Measurements from ENCODE around the gene SLC12A8. TPM values are rescaled to one million over a fixed set of nuclear protein-coding genes. Genes with fewer than 3 reads are reported as not detected.

Gene SLC12A8
- total and polyA plus RNA-seq, 9 of the 15 experiments (the other 6 are each of a cell fraction or from before 2014, with no cell fraction given), result 0.04 to 0.33 (median 0.09) TPM; not detected in 4

DNA sequence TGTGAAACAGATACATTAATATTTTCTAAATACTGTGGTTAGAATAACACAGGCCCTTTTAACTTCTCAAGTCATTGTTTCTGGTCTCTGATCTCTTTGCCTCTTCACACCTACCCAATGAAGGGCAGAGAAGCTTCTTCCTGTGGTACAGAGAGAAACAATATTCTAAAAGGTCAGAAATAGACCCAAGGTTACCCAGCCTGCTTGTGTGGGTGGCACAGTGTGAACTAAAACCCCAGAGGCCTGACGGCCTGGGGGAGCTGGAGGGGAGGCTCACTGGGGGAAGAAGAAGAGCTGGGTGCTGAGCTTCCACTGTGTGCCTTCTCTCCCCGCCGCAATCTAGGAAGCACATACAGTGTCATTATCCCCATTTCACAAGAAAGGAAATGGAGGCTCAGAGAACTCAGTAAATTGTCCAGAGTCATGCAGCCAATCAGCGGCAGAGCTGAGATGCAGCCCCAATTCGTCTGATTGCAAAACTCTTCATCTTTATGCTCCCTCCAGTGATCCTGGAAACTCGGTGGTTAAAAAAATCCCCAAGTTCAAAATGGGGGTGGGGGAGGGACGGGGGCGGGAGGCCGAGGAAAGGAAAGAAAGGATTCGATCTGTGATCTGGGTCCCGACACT is 92.7 kb downstream of the SLC12A8 start (continued):
- TF ChIP-seq, protein P1, sequence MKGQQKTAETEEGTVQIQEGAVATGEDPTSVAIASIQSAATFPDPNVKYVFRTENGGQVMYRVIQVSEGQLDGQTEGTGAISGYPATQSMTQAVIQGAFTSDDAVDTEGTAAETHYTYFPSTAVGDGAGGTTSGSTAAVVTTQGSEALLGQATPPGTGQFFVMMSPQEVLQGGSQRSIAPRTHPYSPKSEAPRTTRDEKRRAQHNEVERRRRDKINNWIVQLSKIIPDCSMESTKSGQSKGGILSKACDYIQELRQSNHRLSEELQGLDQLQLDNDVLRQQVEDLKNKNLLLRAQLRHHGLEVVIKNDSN (CRISPR knock-in tag; IDR thresholded peaks at IDR 0.05), result no peak
- TF ChIP-seq, protein P2, sequence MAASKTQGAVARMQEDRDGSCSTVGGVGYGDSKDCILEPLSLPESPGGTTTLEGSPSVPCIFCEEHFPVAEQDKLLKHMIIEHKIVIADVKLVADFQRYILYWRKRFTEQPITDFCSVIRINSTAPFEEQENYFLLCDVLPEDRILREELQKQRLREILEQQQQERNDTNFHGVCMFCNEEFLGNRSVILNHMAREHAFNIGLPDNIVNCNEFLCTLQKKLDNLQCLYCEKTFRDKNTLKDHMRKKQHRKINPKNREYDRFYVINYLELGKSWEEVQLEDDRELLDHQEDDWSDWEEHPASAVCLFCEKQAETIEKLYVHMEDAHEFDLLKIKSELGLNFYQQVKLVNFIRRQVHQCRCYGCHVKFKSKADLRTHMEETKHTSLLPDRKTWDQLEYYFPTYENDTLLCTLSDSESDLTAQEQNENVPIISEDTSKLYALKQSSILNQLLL (CRISPR knock-in tag; IDR thresholded peaks at IDR 0.05; ENCODE audit: borderline replicate concordance), result no peak
- TF ChIP-seq, protein P3, sequence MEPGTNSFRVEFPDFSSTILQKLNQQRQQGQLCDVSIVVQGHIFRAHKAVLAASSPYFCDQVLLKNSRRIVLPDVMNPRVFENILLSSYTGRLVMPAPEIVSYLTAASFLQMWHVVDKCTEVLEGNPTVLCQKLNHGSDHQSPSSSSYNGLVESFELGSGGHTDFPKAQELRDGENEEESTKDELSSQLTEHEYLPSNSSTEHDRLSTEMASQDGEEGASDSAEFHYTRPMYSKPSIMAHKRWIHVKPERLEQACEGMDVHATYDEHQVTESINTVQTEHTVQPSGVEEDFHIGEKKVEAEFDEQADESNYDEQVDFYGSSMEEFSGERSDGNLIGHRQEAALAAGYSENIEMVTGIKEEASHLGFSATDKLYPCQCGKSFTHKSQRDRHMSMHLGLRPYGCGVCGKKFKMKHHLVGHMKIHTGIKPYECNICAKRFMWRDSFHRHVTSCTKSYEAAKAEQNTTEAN (CRISPR knock-in tag; IDR thresholded peaks at IDR 0.05), result no peak
- no peak for TF ChIP-seq TEAD2 (tag; IDR thresholded peaks at IDR 0.05)

DNA sequence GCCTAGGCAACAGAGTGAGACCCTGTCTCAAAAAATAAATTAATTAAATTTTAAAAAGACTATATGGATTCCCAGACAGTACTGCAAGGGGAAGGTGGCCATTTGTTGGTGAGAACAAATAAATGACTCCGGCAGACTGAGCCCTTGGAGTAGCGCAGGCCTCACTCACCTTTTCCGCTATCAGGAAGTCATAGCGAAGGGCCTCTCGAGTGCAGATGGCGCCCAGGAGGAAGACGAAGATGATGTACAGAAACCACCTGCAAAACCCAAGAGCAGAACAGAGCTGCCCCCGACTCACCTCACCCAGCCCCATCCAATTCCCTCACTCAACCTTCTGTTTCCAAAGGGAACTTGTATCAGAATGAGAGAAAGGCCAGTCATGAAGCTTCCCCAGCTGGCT is 93.9 kb downstream of the SLC12A8 start:
- Histone ChIP-seq H4K20me1 (replicated peaks; ENCODE audit: control insufficient read depth, insufficient read depth, low read length) (no peaks in the 10 kb centered on the region), H3K4me3 (no peak overlapping the region), H3K79me2 (ENCODE audit: control insufficient read depth, insufficient read depth, low read length) (no peaks in the 10 kb centered on the region), H3K27me3 (ENCODE audit: control insufficient read depth in 2 of 2, insufficient read depth in 2 of 2, low read length in 2 of 2) (peaks cover 3 to 30% of the 10 kb centered on the region in 2 experiments; a peak in 3 of 5 replicates), H3K4me2 (ENCODE audit: insufficient read depth, low read length) (no peak overlapping the region), H3K9me3 (replicated peaks; ENCODE audit: control insufficient read depth, insufficient read depth, low read depth, low read length) (no peaks in the 10 kb centered on the region), H3K36me3 (ENCODE audit: control insufficient read depth, insufficient read depth, low read length) (no peaks in the 10 kb centered on the region), H3K9ac (ENCODE audit: insufficient read depth in 1 of 2, low read depth in 2 of 2, low read length in 2 of 2) (no peak overlapping the region), H3K27ac (ENCODE audit: extremely low read depth, low read depth, low read length) (no peak overlapping the region), H2AFZ (ENCODE audit: low read depth, low read length) (no peak overlapping the region), H3K9me1 (ENCODE audit: control insufficient read depth, insufficient read depth, low read length) (no peaks in the 10 kb centered on the region), H3K4me1 (replicated peaks in 1 of 2; ENCODE audit: control insufficient read depth in 2 of 2, insufficient read depth in 2 of 2, low read length in 2 of 2) (no peaks in the 10 kb centered on the region; a peak in 1 of 5 replicates)
- no peak for ATAC-seq
- in situ Hi-C loops (cut with MboI), result no loop called here
- intact Hi-C loops (cut with micrococcal nuclease), result no loop called here
- CTCF ChIA-PET (ENCODE audit: low intra/inter-chr PET ratio), result no interaction called here
- FAIRE-seq, result no peak
- BruUV-seq (replicated peaks), result no TSS peak
- DNase-seq (ENCODE audit: extremely low read depth in 1 of 4, low spot score in 3 of 4), result no peak
- 38% methylated on average over 7 of the region's 8 CpGs for WGBS (ENCODE audit: insufficient coverage, low coverage, missing lambda C conversion rate)
- POLR2A ChIA-PET, result no interaction called here
- TF ChIP-seq, protein P4, sequence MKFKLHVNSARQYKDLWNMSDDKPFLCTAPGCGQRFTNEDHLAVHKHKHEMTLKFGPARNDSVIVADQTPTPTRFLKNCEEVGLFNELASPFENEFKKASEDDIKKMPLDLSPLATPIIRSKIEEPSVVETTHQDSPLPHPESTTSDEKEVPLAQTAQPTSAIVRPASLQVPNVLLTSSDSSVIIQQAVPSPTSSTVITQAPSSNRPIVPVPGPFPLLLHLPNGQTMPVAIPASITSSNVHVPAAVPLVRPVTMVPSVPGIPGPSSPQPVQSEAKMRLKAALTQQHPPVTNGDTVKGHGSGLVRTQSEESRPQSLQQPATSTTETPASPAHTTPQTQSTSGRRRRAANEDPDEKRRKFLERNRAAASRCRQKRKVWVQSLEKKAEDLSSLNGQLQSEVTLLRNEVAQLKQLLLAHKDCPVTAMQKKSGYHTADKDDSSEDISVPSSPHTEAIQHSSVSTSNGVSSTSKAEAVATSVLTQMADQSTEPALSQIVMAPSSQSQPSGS (CRISPR knock-in tag; IDR thresholded peaks at IDR 0.05), result no peak
- TF ChIP-seq MYNN (IDR thresholded peaks at IDR 0.05), result no peak
- TF ChIP-seq MYNN (CRISPR knock-in tag; IDR thresholded peaks at IDR 0.05), result no peak
- TF ChIP-seq RBM14 (IDR thresholded peaks at IDR 0.05; ENCODE audit: borderline replicate concordance, insufficient read depth, low read depth, low read length), result no peak
- no peak for TF ChIP-seq RCOR1 (IDR thresholded peaks at IDR 0.05; ENCODE audit: borderline replicate concordance in 1 of 2, low read depth in 2 of 2, low read length in 2 of 2)
- TF ChIP-seq, protein P5, sequence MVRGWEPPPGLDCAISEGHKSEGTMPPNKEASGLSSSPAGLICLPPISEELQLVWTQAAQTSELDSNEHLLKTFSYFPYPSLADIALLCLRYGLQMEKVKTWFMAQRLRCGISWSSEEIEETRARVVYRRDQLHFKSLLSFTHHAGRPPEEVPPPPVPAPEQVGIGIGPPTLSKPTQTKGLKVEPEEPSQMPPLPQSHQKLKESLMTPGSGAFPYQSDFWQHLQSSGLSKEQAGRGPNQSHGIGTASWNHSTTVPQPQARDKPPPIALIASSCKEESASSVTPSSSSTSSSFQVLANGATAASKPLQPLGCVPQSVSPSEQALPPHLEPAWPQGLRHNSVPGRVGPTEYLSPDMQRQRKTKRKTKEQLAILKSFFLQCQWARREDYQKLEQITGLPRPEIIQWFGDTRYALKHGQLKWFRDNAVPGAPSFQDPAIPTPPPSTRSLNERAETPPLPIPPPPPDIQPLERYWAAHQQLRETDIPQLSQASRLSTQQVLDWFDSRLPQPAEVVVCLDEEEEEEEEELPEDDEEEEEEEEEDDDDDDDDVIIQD (CRISPR knock-in tag; IDR thresholded peaks at IDR 0.05), result no peak
- TF ChIP-seq SREBF2 (CRISPR knock-in tag; IDR thresholded peaks at IDR 0.05), result no peak
- TF ChIP-seq KLF10 (CRISPR knock-in tag; IDR thresholded peaks at IDR 0.05), result no peak
- TF ChIP-seq ETV1 (tag; conservative IDR thresholded peaks at IDR 0.05; ENCODE audit: low read depth), result no peak
- no peak for TF ChIP-seq GTF2F1 (IDR thresholded peaks at IDR 0.05; ENCODE audit: low read depth, low read length)
- no peak for TF ChIP-seq MECOM (CRISPR knock-in tag; IDR thresholded peaks at IDR 0.05)
